ENCODE measurements around the gene TMEM62.
"Not testable (repeated sequence)": the region's sequence is repeated elsewhere in the genome, so short reads cannot be mapped to it uniquely, and the experiment has no call there.

TMEM62 gene

DNA sequence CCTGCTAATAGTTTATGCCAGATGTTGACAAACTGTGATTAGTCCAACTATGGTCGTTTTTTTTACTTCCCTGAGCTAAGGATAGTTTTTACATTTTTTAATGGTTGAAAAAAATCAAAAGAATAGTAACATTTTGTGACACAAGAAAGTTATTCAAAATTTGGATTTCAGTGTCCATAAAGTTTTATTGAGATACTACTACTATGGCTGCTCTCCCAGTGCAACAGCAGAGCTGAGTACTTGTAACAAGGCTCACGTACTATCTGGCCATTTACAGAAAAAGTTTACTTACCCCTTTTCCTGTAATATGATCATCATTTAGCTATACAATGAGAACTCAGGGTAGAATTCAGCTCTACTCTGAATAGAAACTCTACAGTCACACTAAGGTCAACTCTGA, 11.5 kb upstream of the TMEM62 start:
- in situ Hi-C loops (cut with HindIII; ENCODE audit: low sequenced_read_pairs) = no loop called here

DNA sequence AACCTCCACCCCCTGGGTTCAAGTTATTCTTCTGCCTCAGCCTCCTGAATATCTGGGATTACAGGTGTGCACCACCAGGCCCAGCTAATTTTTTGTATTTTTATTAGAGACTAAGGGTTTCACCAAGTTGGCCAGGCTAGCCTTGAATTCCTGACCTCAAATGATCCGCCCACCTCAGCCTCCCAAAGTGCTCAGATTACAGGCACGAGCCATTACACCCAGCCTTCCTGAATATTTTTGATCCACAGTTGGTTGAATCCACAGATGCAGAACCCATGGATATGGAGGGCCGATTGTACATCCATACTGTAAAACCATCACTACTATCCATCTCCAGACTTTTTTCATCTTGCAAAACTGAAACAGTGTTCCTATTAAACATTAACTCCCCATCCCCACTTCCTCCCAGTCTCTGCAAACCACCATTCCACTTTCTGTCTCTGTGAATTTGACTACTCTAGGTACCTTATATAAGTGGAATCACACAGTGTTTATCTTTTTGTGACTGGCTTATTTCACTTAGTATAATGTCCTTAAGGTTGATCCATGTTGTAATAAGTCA, 8.2 kb upstream of the TMEM62 start:
- in situ Hi-C loops (cut with HindIII; ENCODE audit: low sequenced_read_pairs) = no loop called here

DNA sequence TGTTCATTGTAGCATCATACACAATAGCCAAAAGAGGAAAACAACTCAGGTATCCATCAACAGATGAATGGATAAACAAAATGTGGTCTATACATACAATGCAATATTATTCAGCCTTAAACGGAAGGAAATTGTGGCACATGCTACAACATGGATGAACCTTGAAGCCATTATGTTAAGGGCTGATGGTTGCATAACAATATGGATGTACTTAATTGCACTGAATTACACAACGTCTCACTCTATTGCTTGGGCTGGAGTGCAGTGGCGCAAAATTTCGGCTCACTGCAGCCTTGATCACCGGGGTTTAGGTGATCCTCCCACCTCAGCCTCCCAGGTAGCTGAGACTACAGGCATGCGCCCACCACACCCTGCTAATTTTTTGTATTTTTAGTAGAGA, 7.0 kb upstream of the TMEM62 start:
- in situ Hi-C loops (cut with HindIII; ENCODE audit: low sequenced_read_pairs) = no loop called here

DNA sequence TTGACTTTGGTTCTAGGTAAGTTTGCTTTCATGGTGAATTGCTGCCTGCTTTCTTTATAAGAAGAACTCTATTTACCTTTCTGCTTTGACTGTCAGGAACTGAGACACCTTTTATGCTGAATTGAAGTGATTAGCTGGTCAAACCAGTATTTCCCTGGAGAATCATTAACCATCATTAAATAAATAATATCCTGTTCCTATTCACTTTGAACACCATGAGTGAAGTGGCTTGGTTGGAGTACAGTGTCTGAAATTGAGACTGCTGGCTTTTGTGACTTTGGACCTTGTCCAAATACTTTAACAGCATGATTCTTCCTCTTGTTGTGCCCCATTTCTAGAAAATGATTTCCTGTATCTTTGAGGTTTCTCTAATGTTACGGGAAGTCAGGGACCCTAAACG, 5.6 kb upstream of the TMEM62 start:
- in situ Hi-C loops (cut with HindIII; ENCODE audit: low sequenced_read_pairs) = no loop called here

DNA sequence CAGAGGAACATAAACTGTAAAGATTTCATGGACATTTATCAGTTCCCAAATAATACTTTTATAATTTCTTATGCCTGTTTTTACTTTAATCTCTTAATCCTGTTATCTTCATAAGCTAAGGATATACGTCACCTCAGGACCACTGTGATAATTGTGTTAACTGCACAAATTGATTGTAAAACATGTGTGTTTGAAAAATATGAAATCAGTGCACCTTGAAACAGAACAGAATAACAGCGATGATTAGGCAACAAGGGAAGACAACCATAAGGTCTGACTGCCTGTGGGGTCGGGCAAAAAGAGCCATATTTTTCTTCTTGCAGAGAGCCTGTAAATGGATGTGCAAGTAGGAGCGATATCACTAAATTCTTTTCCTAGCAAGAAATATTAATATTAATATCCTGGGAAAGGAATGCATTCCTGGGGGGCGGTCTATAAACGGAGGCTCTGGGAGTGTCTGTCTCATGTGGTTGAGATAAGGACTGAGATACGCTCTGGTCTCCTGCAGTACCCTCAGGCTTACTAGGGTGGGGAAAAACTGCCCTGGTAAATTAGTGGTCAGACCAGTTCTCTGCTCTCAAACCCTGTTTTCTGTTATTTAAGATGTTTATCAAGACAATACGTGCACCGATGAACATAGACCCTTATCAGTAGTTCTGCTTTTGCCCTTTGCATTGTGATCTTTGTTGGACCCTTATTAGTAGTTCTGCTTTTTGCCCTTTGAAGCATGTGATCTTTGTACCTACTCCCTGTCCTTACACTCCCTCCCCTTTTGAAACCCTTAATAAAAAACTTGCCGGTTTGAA, 5.0 kb upstream of the TMEM62 start:
- in situ Hi-C loops (cut with HindIII; ENCODE audit: low sequenced_read_pairs) = not testable (repeated sequence)

DNA sequence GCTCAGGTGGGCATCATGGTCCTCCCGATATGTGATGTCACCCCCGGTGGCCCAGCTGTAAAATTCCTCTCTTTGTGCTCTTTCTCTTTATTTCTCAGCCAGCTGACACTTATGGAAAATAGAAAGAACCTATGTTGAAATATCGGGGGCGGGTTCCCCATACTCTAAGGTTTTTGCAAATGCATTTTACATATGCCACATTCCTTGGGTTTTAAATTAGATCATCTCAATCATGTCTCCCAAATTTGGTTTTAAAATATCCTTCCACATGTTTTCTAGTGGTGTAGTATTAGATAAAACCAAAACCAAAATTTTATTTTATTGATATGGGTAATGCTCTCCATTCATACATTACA, 4.4 kb upstream of the TMEM62 start:
- in situ Hi-C loops (cut with HindIII; ENCODE audit: low sequenced_read_pairs) = no loop called here

DNA sequence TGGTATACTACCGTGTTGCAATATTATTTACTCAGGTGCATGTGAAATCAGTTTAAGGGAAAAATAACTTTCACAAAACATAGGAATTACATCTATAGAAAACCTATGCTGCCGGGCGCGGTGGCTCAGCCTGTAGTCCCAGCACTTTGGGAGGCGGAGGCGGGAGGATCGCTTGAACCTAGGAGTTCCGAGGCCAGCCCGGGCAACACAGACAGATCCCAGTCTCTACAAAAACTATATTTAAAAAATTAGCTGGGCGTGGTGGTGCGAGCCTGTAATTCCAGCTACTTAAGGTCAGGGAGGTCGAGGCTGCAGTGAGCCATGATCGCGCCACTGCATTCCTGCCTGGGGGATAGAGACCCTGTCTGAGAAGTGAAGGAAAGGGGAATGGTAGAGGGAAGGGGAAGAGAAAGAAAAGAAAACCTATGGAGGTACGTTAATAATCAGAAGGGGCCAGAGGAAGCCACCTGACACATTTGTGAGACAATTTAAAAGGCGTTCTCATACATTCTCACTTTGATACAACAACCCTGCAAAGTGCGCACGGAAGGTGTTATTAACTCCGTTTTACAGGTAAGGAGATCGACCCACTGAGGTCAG, 456 bp upstream of the TMEM62 start:
- in situ Hi-C loops (cut with HindIII; ENCODE audit: low sequenced_read_pairs) = no loop called here

- in situ Hi-C loops (cut with HindIII; ENCODE audit: low sequenced_read_pairs) = no loop called here
Observed at GRCh38 chr15:43134157-43134635, 810 bp downstream of the TMEM62 start.

GRCh38 chr15:43135351-43135750, 2.0 kb downstream of the TMEM62 start:
- in situ Hi-C loops (cut with HindIII; ENCODE audit: low sequenced_read_pairs) = no loop called here

DNA sequence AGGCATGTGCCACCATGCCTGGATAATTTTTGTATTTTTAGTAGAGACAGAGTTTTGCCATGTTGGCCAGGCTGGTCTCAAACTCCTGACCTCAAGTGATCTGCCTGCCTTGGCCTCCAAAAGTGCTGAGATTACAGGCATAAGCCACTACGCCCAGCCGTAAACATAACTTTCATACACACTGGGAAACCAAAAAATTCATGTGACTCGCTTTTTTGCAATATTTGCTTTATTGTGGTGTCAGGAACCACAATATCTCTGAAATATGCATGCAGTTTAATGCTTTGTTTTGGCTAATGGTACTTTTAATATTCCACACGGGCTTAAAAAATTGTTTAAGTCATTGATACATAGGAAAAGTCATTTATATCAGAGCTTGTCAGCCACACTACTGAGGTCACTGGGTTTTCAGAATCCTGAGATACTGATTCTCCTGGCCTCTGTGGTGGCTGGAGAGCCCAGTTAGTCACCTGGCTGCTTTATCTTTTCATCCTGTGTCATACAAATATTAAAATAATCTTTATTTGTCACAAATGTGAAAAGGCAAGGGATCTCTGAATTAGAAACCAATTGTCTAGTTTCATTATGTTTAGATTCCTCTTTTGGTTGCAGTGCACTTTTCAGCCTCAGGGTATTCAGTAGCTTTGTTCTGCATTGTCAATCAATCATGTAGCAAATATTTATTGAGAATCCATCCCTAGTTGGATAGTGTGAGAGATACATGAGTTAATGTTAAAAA, 10.0 kb downstream of the TMEM62 start:
- in situ Hi-C loops (cut with HindIII; ENCODE audit: low sequenced_read_pairs) = no loop called here

GRCh38 chr15:43144512-43144911, 11.1 kb downstream of the TMEM62 start:
- in situ Hi-C loops (cut with HindIII; ENCODE audit: low sequenced_read_pairs) = no loop called here

DNA sequence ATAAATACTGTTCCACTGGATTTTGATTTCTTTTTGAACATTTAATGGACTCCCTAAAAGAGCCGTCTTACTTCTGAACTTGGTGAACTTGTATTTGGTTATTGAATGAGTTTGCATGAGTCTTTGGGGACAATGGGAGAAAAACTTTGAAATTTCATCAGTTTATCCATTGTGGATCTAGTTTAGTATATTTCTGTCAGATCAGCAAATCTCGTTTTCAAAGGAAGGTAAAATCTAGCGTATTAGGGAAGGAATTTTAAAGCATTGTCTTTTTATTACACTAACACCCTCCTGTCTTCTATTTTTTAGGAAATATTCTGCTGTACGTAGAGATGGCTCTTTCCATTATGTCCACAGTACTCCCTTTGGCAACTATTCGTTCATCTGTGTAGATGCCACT, 12.8 kb downstream of the TMEM62 start:
- in situ Hi-C loops (cut with HindIII; ENCODE audit: low sequenced_read_pairs) = no loop called here

- in situ Hi-C loops (cut with HindIII; ENCODE audit: low sequenced_read_pairs) = no loop called here
Observed at GRCh38 chr15:43150191-43150929, 17.0 kb downstream of the TMEM62 start.

DNA sequence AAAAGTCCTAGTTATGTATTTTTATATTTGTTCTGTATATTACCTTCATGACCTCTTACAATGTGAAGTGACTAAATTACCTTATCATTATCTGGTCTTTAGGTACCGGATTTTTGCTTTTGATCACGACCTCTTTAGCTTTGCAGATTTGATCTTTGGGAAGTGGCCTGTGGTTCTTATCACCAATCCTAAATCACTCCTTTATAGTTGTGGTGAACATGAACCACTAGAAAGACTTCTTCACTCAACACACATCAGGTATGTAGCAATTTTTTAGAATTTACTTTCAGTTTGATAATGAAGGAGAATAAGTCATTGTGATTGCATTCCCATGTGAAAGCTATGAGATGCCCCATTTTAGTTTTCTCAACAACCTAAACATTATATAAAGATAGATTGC, 18.3 kb downstream of the TMEM62 start:
- in situ Hi-C loops (cut with HindIII; ENCODE audit: low sequenced_read_pairs) = no loop called here

- in situ Hi-C loops (cut with HindIII; ENCODE audit: low sequenced_read_pairs) = no loop called here
Observed at GRCh38 chr15:43153269-43153668, 19.9 kb downstream of the TMEM62 start.

DNA sequence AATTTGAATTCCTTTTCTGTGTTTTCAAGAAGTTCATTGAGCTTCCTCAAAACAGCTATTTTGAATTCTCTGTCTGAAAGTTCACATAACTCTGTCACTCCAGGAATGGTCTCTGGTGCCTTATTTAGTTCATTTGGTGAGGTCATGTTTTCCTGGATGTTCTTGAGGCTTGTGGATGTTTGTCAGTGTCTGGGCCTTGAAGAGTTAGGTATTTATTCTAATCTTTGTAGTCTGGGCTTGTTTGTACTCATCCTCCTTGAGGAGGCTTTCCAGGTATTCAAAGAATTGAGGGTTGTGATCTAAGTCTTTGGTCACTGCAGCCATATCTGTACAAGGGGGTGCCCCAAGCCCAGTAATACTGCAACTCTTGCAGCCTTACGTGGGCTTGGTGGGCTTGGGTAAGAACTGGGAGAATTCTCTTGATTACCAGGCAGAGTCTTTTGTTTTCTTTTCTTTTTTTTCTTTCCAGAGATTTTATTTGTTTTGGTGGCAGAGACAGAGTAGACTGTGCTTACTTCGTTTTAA, 32.5 kb downstream of the TMEM62 start:
- in situ Hi-C loops (cut with HindIII; ENCODE audit: low sequenced_read_pairs) = no loop called here

DNA sequence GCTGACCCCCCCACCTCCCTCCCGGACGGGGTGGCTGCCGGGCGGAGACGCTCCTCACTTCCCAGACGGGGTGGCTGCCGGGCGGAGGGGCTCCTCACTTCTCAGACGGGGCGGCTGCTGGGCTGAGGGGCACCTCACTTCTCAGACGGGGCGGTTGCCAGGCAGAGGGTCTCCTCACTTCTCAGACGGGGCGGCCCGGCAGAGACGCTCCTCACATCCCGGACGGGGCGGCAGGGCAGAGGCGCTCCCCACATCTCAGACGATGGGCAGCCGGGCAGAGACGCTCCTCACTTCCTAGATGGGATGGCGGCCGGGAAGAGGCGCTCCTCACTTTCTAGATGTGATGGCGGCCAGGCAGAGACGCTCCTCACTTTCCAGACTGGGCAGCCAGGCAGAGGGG, 33.9 kb downstream of the TMEM62 start:
- in situ Hi-C loops (cut with HindIII; ENCODE audit: low sequenced_read_pairs) = not testable (repeated sequence)

- in situ Hi-C loops (cut with HindIII; ENCODE audit: low sequenced_read_pairs) = no loop called here
Observed at GRCh38 chr15:43168192-43169107, 35.1 kb downstream of the TMEM62 start.

GRCh38 chr15:43169888-43170287, 36.5 kb downstream of the TMEM62 start:
- in situ Hi-C loops (cut with HindIII; ENCODE audit: low sequenced_read_pairs) = no loop called here
